HG02840 (cell line): Measurements from ENCODE around the gene AHRR.
A peak's percentile ranks its signal among the peaks of the same experiment; 100 is the strongest.

ENCODE experiments used
- ATAC-seq: cut with Tn5 transposase; IDR thresholded peaks from one replicate; pipeline ENCODE4 v1.9.1; 2021; ENCODE audit warnings: mild to moderate bottlenecking, moderate library complexity, moderate number of reproducible peaks; ENCODE audit not compliant: unreplicated experiment, low FRiP score

The AHRR gene

GRCh38 chr5:423626-424261 is 102.2 kb downstream of the AHRR start:
- no peak for ATAC-seq

- ATAC-seq, result peak; percentile 77
Measured at GRCh38 chr5:424301-425110, 103.0 kb downstream of the AHRR start.

GRCh38 chr5:425714-426113 is 104.2 kb downstream of the AHRR start:
- no peak for ATAC-seq

GRCh38 chr5:426392-426976 is 105.0 kb downstream of the AHRR start:
- ATAC-seq, result no peak

GRCh38 chr5:427415-428087 is 106.0 kb downstream of the AHRR start:
- ATAC-seq, result no peak

GRCh38 chr5:428219-428618 is 106.7 kb downstream of the AHRR start:
- ATAC-seq, result no peak

GRCh38 chr5:428754-429452 is 107.4 kb downstream of the AHRR start:
- no peak for ATAC-seq

- no peak for ATAC-seq
Measured at GRCh38 chr5:429453-430188, 108.1 kb downstream of the AHRR start.

- no peak for ATAC-seq
Measured at GRCh38 chr5:430214-430925, 108.9 kb downstream of the AHRR start.

GRCh38 chr5:431001-431710 is 109.6 kb downstream of the AHRR start:
- no peak for ATAC-seq

GRCh38 chr5:431711-432050 is 110.2 kb downstream of the AHRR start:
- no peak for ATAC-seq

- ATAC-seq, result no peak
Measured at GRCh38 chr5:432201-432927, 110.8 kb downstream of the AHRR start.

- ATAC-seq, result no peak
Measured at GRCh38 chr5:432928-433791, 111.6 kb downstream of the AHRR start.

GRCh38 chr5:433836-434235 is 112.3 kb downstream of the AHRR start:
- no peak for ATAC-seq

- no peak for ATAC-seq
Measured at GRCh38 chr5:434443-435146, 113.1 kb downstream of the AHRR start.

GRCh38 chr5:435156-435790 is 113.8 kb downstream of the AHRR start:
- no peak for ATAC-seq
